Progenitor cell of endocrine pancreas (in vitro differentiated cells): ENCODE measurements around the gene TAAR2. TPM values are rescaled to one million over a fixed set of nuclear protein-coding genes. Genes with fewer than 3 reads are reported as not detected.
"Not testable (repeated sequence)": the region's sequence is repeated elsewhere in the genome, so short reads cannot be mapped to it uniquely, and the experiment has no call there.

Source experiments
- DNase-seq: peaks from one replicate; pipeline ENCODE4 v3.0.0; 2021; ENCODE audit warnings: low spot score; ENCODE audit not compliant: unreplicated experiment
- H3K27ac Mint-ChIP-seq: 2 replicates; pipeline ENCODE4 v1.8.0; 2021; ENCODE audit warnings: mild to moderate bottlenecking, moderate library complexity, mixed read lengths
- H3K27me3 Mint-ChIP-seq: 2 replicates; pipeline ENCODE4 v1.8.0; 2021; ENCODE audit warnings: mixed read lengths
- H3K36me3 Mint-ChIP-seq: 2 replicates; pipeline ENCODE4 v1.8.0; 2022; ENCODE audit warnings: mixed read lengths; ENCODE audit not compliant: insufficient read depth
- H3K4me1 Mint-ChIP-seq: 2 replicates; pipeline ENCODE4 v1.8.0; 2021; ENCODE audit warnings: low read depth, mixed read lengths
- H3K4me3 Mint-ChIP-seq: 2 replicates; pipeline ENCODE4 v1.8.0; 2021; ENCODE audit warnings: low read depth, mild to moderate bottlenecking, moderate library complexity, mixed read lengths
- H3K9me3 Mint-ChIP-seq: 2 replicates; pipeline ENCODE4 v1.8.0; 2021; ENCODE audit warnings: low read depth, mixed read lengths
- total RNA-seq: library from RNA; stranded (reverse); gene quantifications from 2 replicates; pipeline ENCODE4 v1.2.1, GENCODE V29; 2021
- TF ChIP-seq, protein P1 (sequence below): fragments of 200-600 bp; sonication (generic); IDR thresholded peaks from one replicate; pipeline ENCODE4 v1.5.0; 2021; ENCODE audit warnings: antibody characterized with exemption, mild to moderate bottlenecking; ENCODE audit not compliant: unreplicated experiment

TAAR2 gene
- total RNA-seq, 1 donor from 2014 or later = not detected

DNA sequence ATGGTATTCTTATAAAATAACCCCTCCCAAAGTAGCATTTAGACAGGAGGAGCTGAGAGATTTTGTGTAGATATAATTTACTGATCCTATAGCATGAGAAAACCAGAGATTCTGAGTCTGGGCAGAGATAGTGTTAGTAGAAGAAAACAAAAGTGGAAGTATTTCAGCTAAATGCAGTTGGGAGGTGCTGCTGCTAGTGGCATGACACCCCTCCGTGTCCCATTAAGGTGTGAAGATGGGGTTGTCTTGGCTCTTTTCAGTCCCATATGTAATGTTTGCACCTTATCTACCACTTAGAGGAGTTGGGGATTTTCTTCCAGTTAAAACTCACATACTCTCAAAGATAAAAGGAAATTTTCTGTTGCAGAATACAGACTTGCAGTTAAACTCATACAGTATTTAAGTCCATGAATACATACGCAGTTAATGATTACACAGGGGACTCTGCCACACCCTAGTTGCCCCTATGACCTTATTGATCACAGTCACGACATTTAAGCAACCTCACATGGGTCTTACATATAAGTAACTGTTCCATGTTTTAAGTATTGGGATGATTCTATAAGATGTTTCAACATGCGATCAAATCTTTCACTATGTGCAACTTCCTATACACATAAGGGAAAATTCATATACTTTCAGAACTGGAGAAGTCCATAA lies 11.5 kb downstream of the TAAR2 start:
- H3K4me1 Mint-ChIP-seq = peaks cover 27% of the 10 kb centered on the region
- TF ChIP-seq, protein P1, sequence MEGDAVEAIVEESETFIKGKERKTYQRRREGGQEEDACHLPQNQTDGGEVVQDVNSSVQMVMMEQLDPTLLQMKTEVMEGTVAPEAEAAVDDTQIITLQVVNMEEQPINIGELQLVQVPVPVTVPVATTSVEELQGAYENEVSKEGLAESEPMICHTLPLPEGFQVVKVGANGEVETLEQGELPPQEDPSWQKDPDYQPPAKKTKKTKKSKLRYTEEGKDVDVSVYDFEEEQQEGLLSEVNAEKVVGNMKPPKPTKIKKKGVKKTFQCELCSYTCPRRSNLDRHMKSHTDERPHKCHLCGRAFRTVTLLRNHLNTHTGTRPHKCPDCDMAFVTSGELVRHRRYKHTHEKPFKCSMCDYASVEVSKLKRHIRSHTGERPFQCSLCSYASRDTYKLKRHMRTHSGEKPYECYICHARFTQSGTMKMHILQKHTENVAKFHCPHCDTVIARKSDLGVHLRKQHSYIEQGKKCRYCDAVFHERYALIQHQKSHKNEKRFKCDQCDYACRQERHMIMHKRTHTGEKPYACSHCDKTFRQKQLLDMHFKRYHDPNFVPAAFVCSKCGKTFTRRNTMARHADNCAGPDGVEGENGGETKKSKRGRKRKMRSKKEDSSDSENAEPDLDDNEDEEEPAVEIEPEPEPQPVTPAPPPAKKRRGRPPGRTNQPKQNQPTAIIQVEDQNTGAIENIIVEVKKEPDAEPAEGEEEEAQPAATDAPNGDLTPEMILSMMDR = no peak
- no peak overlapping the region for H3K4me3 Mint-ChIP-seq
- H3K27me3 Mint-ChIP-seq = no peaks in the 10 kb centered on the region
- H3K27ac Mint-ChIP-seq = peak overlapping the region; percentile 24
- H3K36me3 Mint-ChIP-seq = no peaks in the 10 kb centered on the region
- peaks cover 4% of the 10 kb centered on the region for H3K9me3 Mint-ChIP-seq
- no peak for DNase-seq

GRCh38 chr6:132611616-132612015 lies 12.5 kb downstream of the TAAR2 start:
- no peak overlapping the region for H3K4me3 Mint-ChIP-seq
- H3K27ac Mint-ChIP-seq = no peak overlapping the region
- H3K9me3 Mint-ChIP-seq = peaks cover 4% of the 10 kb centered on the region

DNA sequence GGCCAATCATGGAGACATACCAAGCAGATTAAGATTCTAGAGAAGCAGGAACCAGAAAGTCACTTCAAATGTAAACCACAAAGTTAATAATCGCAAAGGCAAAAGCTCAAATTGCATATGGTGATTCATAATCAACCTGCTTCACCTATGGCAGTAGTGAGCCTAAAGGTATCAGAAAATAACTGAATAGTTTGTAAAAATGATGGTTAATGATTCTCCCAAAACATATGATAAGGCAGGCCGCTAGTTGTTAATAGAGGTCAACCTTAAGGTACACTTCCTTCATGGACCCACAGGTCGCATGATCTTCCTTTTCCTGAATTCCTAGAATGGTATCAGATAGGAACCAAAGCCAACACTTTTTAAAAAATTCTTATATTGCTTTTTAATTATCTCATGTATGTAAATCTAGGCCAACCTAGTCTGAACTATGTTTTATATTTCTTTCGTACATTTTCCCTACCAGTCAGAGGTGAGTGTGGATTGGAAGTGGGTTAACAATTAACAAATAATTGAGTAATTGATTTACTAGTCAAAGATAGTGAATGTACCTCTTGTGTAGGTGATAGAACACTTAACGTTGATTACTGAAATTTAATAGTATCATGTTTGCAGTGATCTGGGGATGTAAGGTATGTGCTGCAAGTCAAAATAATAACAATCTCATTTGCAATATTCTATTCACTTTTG lies 16.4 kb downstream of the TAAR2 start:
- Mint-ChIP-seq H3K4me3 (no peak overlapping the region), H3K36me3 (peaks cover 3% of the 10 kb centered on the region), H3K27me3 (no peaks in the 10 kb centered on the region), H3K9me3 (peaks cover 10% of the 10 kb centered on the region), H3K4me1 (peaks cover 19% of the 10 kb centered on the region), H3K27ac (no peak overlapping the region)
- TF ChIP-seq, protein P1 = no peak
- DNase-seq = no peak

More at GRCh38 chr6:132611616-132612015, 12.5 kb downstream of the TAAR2 start:
- TF ChIP-seq, protein P1 = no peak
- Mint-ChIP-seq H3K36me3 (peaks cover under 1% of the 10 kb centered on the region), H3K4me1 (peaks cover 29% of the 10 kb centered on the region), H3K27me3 (no peaks in the 10 kb centered on the region)
- DNase-seq = no peak

DNA sequence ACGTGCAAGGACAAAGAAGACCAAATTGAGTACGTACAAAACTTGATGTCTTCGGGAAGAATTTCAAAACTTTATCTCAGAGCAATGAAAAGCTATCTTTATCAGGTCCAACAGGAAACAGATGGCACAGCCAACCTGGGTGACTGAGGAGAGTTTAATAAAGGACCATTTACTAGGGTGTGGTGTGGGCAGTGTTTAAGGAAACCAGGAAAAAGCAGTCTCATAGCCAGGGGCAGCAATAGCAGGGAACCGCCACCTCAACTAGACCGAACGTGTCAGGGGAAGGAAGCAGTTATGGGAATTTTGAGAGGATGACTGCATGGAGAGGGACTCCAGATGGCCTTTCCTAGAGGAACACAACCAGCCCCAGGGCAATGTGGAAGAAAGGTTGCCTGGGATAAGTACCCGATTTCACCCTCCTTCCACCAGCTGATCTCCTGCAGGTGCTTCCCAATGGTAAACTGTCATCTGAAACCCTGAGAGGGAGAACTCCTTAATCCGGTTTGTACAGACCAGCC lies 19.4 kb downstream of the TAAR2 start:
- Mint-ChIP-seq H3K27ac (no peak overlapping the region), H3K27me3 (no peaks in the 10 kb centered on the region), H3K4me3 (no peak overlapping the region), H3K36me3 (peaks cover 3% of the 10 kb centered on the region), H3K4me1 (peaks cover 7% of the 10 kb centered on the region), H3K9me3 (peaks cover 10% of the 10 kb centered on the region)
- DNase-seq = no peak
- TF ChIP-seq, protein P1 = no peak

GRCh38 chr6:132600900-132601299 lies 23.2 kb downstream of the TAAR2 start:
- not testable (repeated sequence) for DNase-seq, H3K9me3 Mint-ChIP-seq, H3K4me3 Mint-ChIP-seq, H3K36me3 Mint-ChIP-seq, H3K27ac Mint-ChIP-seq, H3K4me1 Mint-ChIP-seq, H3K27me3 Mint-ChIP-seq

GRCh38 chr6:132598473-132598872 lies 25.6 kb downstream of the TAAR2 start:
- H3K4me3 Mint-ChIP-seq = no peak overlapping the region
- H3K36me3 Mint-ChIP-seq = no peaks in the 10 kb centered on the region
- H3K4me1 Mint-ChIP-seq = peaks cover 2% of the 10 kb centered on the region
- no peak overlapping the region for H3K27ac Mint-ChIP-seq
- H3K27me3 Mint-ChIP-seq = peaks cover 3% of the 10 kb centered on the region
- no peaks in the 10 kb centered on the region for H3K9me3 Mint-ChIP-seq
- no peak for DNase-seq
- TF ChIP-seq, protein P1 = peak; percentile 57
